Stomach (tissue), 9 donors: ENCODE results near the gene PSMA5. TPM values are rescaled to one million over a fixed set of nuclear protein-coding genes. Genes with fewer than 3 reads are reported as not detected.

Source experiments
- DNase-seq, 2 donors: peaks; one replicate each; pipeline versions ENCODE4 v3.0.0 to v3.0.0-alpha.2; 2013 to 2019
- H3K27ac ChIP-seq, 5 donors: fragments of 200-600 bp in 4 of 5; sonication (generic) in 4 of 5; one replicate each; pipeline ENCODE4 v1.5.1; 2013 to 2019; ENCODE audit warnings: mild to moderate bottlenecking in 1 of 5, moderate library complexity in 1 of 5
- H3K27me3 ChIP-seq, 3 donors: fragments of 200-600 bp; sonication (generic); one replicate each; pipeline ENCODE4 v1.5.1; 2017 to 2019; ENCODE audit warnings: mixed run types in 1 of 3
- H3K36me3 ChIP-seq, 4 donors: fragments of 200-600 bp; sonication (generic); 1 replicate in 3 of 4; 2 replicates in 1 of 4; pipeline ENCODE4 v1.5.1; 2016 to 2019
- H3K4me1 ChIP-seq, 4 donors: fragments of 200-600 bp; sonication (generic); one replicate each; pipeline ENCODE4 v1.5.1; 2016 to 2019
- H3K4me3 ChIP-seq, 4 donors: fragments of 200-600 bp; sonication (generic) in 3 of 4; one replicate each; pipeline ENCODE4 v1.5.1; 2016 to 2019; ENCODE audit warnings: mild to moderate bottlenecking in 1 of 4
- H3K9me3 ChIP-seq, 4 donors: fragments of 200-600 bp; sonication (generic); one replicate each; pipeline ENCODE4 v1.5.1; 2016 to 2019
- EP300 ChIP-seq: sonication (generic); formaldehyde crosslinking; IDR thresholded peaks from one replicate; pipeline ENCODE4 v1.6.1; 2017; ENCODE audit warnings: antibody characterized with exemption
- POLR2A ChIP-seq, 4 donors: fragments of 450-650 bp; IDR thresholded peaks; one replicate each; pipeline ENCODE4 v1.6.1; 2016; ENCODE audit warnings: antibody characterized with exemption in 4 of 4, control low read depth in 2 of 4, mild to moderate bottlenecking in 1 of 4, moderate library complexity in 1 of 4
- POLR2AphosphoS5 ChIP-seq, 3 donors: sonication (generic); formaldehyde crosslinking; IDR thresholded peaks; one replicate each; pipeline ENCODE4 v1.6.1; 2016; ENCODE audit warnings: antibody characterized with exemption in 3 of 3
- WGBS, 5 donors: extraction: QIAGEN DNeasy Blood & Tissue Kit in 3 of 5; methylation state at CpG; one replicate each; pipeline versions ENCODE4 v1.1.5 to v1.1.7; 2013 to 2018; 5-methylcytosine and 5-hydroxymethylcytosine counted together
- intact Hi-C: fragments of 100-400 bp; cut with DNase I; formaldehyde crosslinking; loops from one replicate; pipeline ENCODE4 v1.15.1; 2023; ENCODE audit warnings: low total_unique reads
- polyA plus RNA-seq, 3 donors: library from polyadenylated mRNA; stranded (reverse); fragments of 200-250 nt; gene quantifications; one replicate each; pipeline ENCODE4 v1.2.3, GENCODE V29; 2013
- total RNA-seq, 5 donors: library from RNA; depleted of rRNA; stranded (reverse); fragments of >200 nt; gene quantifications; one replicate each; pipeline versions ENCODE4 v1.1.0 to v1.2.3, GENCODE V29; 2014 to 2016
- TF ChIP-seq, protein P1 (sequence below), 7 experiments: fragments of 450-650 bp in 4 of 7; fragments of 200-600 bp in 3 of 7; sonication (generic) in 3 of 7; IDR thresholded peaks; one replicate each; pipeline ENCODE4 v1.5.1; 2016 to 2019; ENCODE audit warnings: antibody characterized with exemption in 7 of 7, control low read depth in 2 of 7, mild to moderate bottlenecking in 1 of 7
- donor health status: healthy with polysubstance abuse.
- donor health status: Bipolar disorder and iron deficiency.
- donor health status: healthy.

Gene PSMA5
- total and polyA plus RNA-seq, 8 donors: 5.3 to 84.2 (median 38.2) TPM

DNA sequence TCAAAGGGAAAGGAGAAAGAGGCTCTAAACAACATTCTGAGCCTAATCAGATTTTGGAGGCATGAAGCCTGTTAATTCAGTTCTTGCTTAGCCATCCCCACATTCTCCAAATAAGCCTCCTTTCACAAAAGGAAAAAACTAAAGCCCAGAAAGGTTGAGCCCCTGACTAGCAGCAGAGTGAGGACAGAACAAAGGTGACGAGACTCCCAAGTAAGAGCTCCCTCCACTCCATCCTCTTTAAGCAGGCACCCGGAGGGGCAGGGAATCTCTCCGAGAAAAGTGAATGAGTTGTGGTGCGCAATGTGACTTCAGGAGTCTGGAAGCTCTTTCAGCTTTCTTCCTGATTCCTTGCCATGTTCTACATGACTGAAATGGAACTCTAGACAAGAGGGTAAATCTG is 76.1 kb downstream of the PSMA5 start:
- Histone ChIP-seq H3K9me3 (no peaks in the 10 kb centered on the region), H3K27me3 (no peaks in the 10 kb centered on the region), H3K4me1 (no peaks in the 10 kb centered on the region), H3K36me3 (peaks cover 25 to 89% (median 81%) of the 10 kb centered on the region in 4 donors), H3K4me3 (no peak overlapping the region), H3K27ac (no peak overlapping the region)
- TF ChIP-seq EP300 (no peak), POLR2AphosphoS5 (IDR thresholded peaks at IDR 0.05) (no peak), POLR2A (IDR thresholded peaks at IDR 0.05) (no peak)
- TF ChIP-seq, protein P1, sequence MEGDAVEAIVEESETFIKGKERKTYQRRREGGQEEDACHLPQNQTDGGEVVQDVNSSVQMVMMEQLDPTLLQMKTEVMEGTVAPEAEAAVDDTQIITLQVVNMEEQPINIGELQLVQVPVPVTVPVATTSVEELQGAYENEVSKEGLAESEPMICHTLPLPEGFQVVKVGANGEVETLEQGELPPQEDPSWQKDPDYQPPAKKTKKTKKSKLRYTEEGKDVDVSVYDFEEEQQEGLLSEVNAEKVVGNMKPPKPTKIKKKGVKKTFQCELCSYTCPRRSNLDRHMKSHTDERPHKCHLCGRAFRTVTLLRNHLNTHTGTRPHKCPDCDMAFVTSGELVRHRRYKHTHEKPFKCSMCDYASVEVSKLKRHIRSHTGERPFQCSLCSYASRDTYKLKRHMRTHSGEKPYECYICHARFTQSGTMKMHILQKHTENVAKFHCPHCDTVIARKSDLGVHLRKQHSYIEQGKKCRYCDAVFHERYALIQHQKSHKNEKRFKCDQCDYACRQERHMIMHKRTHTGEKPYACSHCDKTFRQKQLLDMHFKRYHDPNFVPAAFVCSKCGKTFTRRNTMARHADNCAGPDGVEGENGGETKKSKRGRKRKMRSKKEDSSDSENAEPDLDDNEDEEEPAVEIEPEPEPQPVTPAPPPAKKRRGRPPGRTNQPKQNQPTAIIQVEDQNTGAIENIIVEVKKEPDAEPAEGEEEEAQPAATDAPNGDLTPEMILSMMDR (IDR thresholded peaks at IDR 0.05): no peak
- intact Hi-C loops: no loop called here
- no peak for DNase-seq
- 93 to 97% (median 94%) methylated on average over 4 of the region's 4 CpGs for WGBS, 5 donors

Other genes with a start within 250 kb of the PSMA5 start
- gene SARS1, start 212.5 kb downstream of the PSMA5 start, total RNA-seq: 100 to 1,000 TPM in 4 of 5 donors, 10 to 100 TPM in 1; 80.8 to 127 (median 117) TPM
- 100 to 1,000 TPM in 2 of 3 donors, 10 to 100 TPM in 1; 95.6 to 232 (median 100) TPM for gene SARS1, start 212.5 kb downstream of the PSMA5 start, polyA plus RNA-seq
- 10 to 100 TPM in 1 of 5 donors, 1 to 10 TPM in 4; 3.5 to 18.7 (median 7.2) TPM for gene CELSR2, start 176.9 kb downstream of the PSMA5 start, total RNA-seq
- 1 to 10 TPM in 2 of 3 donors, under 1 TPM in 1; 0.76 to 8.7 (median 1.5) TPM for gene CELSR2, start 176.9 kb downstream of the PSMA5 start, polyA plus RNA-seq
- gene PSRC1, start 143.3 kb downstream of the PSMA5 start, total RNA-seq: 10 to 100 TPM in 1 of 5 donors, 1 to 10 TPM in 1, under 1 TPM in 2, not detected in 1; 0.29 to 18.7 (median 1.7) TPM
- 10 to 100 TPM in 1 of 3 donors, 1 to 10 TPM in 2; 3.6 to 11.2 (median 4.1) TPM for gene PSRC1, start 143.3 kb downstream of the PSMA5 start, polyA plus RNA-seq
- gene MYBPHL, start 119.4 kb downstream of the PSMA5 start, total RNA-seq: not detected
- under 1 TPM in 1 of 3 donors, not detected in 2; 0.45 TPM for gene MYBPHL, start 119.4 kb downstream of the PSMA5 start, polyA plus RNA-seq
- 100 to 1,000 TPM in 1 of 5 donors, 10 to 100 TPM in 4; 35.3 to 481 (median 48.1) TPM for gene SORT1, start 28.5 kb downstream of the PSMA5 start, total RNA-seq
- gene SORT1, start 28.5 kb downstream of the PSMA5 start, polyA plus RNA-seq: 10 to 100 TPM in 2 of 3 donors, 1 to 10 TPM in 1; 4.6 to 12.6 (median 10.5) TPM
- under 1 TPM in 2 of 5 donors, not detected in 3; 0.45 to 0.58 TPM for gene SYPL2, start 40.1 kb upstream of the PSMA5 start, total RNA-seq
- gene SYPL2, start 40.1 kb upstream of the PSMA5 start, polyA plus RNA-seq: 1 to 10 TPM in 1 of 3 donors, under 1 TPM in 2; 0.50 to 1.0 (median 0.61) TPM
- 1 to 10 TPM in 3 of 5 donors, under 1 TPM in 1, not detected in 1; 0.29 to 5.1 (median 2.6) TPM for gene ATXN7L2, start 57.5 kb upstream of the PSMA5 start, total RNA-seq
- gene ATXN7L2, start 57.5 kb upstream of the PSMA5 start, polyA plus RNA-seq: 1 to 10 TPM in 2 of 3 donors, under 1 TPM in 1; 0.76 to 6.3 (median 5.2) TPM
- 1 to 10 TPM; 1.8 to 6.4 (median 2.3) TPM for gene CYB561D1, start 67.6 kb upstream of the PSMA5 start, total RNA-seq
- gene CYB561D1, start 67.6 kb upstream of the PSMA5 start, polyA plus RNA-seq: 1 to 10 TPM; 1.8 to 4.4 (median 4.1) TPM
- gene AMIGO1, start 83.3 kb upstream of the PSMA5 start, total RNA-seq: 10 to 100 TPM in 1 of 5 donors, 1 to 10 TPM in 4; 1.7 to 25.7 (median 3.5) TPM
- gene AMIGO1, start 83.3 kb upstream of the PSMA5 start, polyA plus RNA-seq: 1 to 10 TPM; 1.3 to 1.8 (median 1.7) TPM
- not detected for gene GPR61, start 113.4 kb upstream of the PSMA5 start, total RNA-seq
- gene GPR61, start 113.4 kb upstream of the PSMA5 start, polyA plus RNA-seq: under 1 TPM in 1 of 3 donors, not detected in 2; 0.12 TPM
- gene GNAI3, start 122.2 kb upstream of the PSMA5 start, total RNA-seq: 10 to 100 TPM in 1 of 5 donors, 1 to 10 TPM in 3, under 1 TPM in 1; 0.58 to 12.7 (median 3.2) TPM
- 1 to 10 TPM; 2.6 to 3.1 (median 2.7) TPM for gene GNAI3, start 122.2 kb upstream of the PSMA5 start, polyA plus RNA-seq
- not detected for gene GNAT2, start 193.2 kb upstream of the PSMA5 start, total RNA-seq
- under 1 TPM in 1 of 3 donors, not detected in 2; 0.43 TPM for gene GNAT2, start 193.2 kb upstream of the PSMA5 start, polyA plus RNA-seq
- 100 to 1,000 TPM in 3 of 5 donors, 10 to 100 TPM in 2; 69.4 to 364 (median 212) TPM for gene AMPD2, start 193.4 kb upstream of the PSMA5 start, total RNA-seq
- gene AMPD2, start 193.4 kb upstream of the PSMA5 start, polyA plus RNA-seq: 10 to 100 TPM; 16.1 to 22.5 (median 18.9) TPM
- 10 to 100 TPM in 4 of 5 donors, 1 to 10 TPM in 1; 7.5 to 63.6 (median 22.3) TPM for gene GSTM4, start 229.7 kb upstream of the PSMA5 start, total RNA-seq
- 10 to 100 TPM; 23.6 to 32.6 (median 24.7) TPM for gene GSTM4, start 229.7 kb upstream of the PSMA5 start, polyA plus RNA-seq
- 100 to 1,000 TPM in 3 of 5 donors, 10 to 100 TPM in 2; 22.3 to 219 (median 126) TPM for gene GSTM2, start 241.6 kb upstream of the PSMA5 start, total RNA-seq
- 100 to 1,000 TPM; 102 to 149 (median 122) TPM for gene GSTM2, start 241.6 kb upstream of the PSMA5 start, polyA plus RNA-seq